Thyroid gland (tissue), 4 donors: ENCODE measurements around the gene SMOC1.

Source experiments
- POLR2A ChIP-seq, 2 donors: fragments of 450-650 bp; IDR thresholded peaks; one replicate each; pipeline ENCODE4 v1.6.1; 2017; ENCODE audit warnings: antibody characterized with exemption in 2 of 2, mild to moderate bottlenecking in 2 of 2, moderate library complexity in 1 of 2
- TF ChIP-seq, protein P1 (sequence below), 6 experiments: fragments of 200-600 bp in 3 of 6; fragments of 450-650 bp in 3 of 6; sonication (generic) in 3 of 6; IDR thresholded peaks; one replicate each; pipeline ENCODE4 v1.5.1; 2016 to 2019; ENCODE audit warnings: antibody characterized with exemption in 6 of 6, mild to moderate bottlenecking in 2 of 6, inconsistent platforms in 1 of 6, moderate library complexity in 1 of 6

DNA sequence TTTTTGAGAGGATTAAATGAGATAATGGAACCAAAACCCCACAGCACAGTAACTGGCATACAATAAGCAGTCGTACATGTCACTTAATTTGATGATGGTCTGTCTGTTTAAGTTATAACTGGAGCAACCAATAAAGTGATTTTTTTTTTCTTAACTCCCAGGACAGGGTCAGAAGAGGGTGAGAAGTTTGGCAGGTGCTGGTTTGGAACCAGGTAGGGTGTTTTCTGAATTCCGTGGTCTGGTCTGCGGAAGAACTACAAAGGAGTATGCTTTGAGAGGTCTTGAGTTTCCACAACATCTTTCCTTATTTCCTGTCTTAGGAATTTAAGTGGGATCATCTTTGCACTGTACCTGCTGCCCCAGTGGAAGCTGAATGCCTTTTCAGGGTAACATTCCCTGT, 197.8 kb downstream of the SMOC1 start:
- TF ChIP-seq POLR2A (IDR thresholded peaks at IDR 0.05), result no peak
- TF ChIP-seq, protein P1, sequence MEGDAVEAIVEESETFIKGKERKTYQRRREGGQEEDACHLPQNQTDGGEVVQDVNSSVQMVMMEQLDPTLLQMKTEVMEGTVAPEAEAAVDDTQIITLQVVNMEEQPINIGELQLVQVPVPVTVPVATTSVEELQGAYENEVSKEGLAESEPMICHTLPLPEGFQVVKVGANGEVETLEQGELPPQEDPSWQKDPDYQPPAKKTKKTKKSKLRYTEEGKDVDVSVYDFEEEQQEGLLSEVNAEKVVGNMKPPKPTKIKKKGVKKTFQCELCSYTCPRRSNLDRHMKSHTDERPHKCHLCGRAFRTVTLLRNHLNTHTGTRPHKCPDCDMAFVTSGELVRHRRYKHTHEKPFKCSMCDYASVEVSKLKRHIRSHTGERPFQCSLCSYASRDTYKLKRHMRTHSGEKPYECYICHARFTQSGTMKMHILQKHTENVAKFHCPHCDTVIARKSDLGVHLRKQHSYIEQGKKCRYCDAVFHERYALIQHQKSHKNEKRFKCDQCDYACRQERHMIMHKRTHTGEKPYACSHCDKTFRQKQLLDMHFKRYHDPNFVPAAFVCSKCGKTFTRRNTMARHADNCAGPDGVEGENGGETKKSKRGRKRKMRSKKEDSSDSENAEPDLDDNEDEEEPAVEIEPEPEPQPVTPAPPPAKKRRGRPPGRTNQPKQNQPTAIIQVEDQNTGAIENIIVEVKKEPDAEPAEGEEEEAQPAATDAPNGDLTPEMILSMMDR (IDR thresholded peaks at IDR 0.05), result no peak
